Endothelial cell of umbilical vein (primary cell): Measurements from ENCODE around the gene CEBPG.

Source experiments
- GATA2 ChIP-seq: IDR thresholded peaks from 2 replicates; pipeline ENCODE4 v1.7.0; 2011; ENCODE audit warnings: low read depth, mild to moderate bottlenecking, moderate library complexity, mixed read lengths, low read length; ENCODE audit not compliant: insufficient read length, insufficient read depth
- JUN ChIP-seq: IDR thresholded peaks from 2 replicates; pipeline ENCODE4 v1.6.1; 2011; ENCODE audit warnings: borderline replicate concordance, low read depth; ENCODE audit not compliant: insufficient read length, insufficient read depth
- POLR2A ChIP-seq: IDR thresholded peaks from 2 replicates; pipeline ENCODE4 v1.6.1; 2012; ENCODE audit warnings: low read depth, mild to moderate bottlenecking, control low read depth, low read length
- POLR2AphosphoS5 ChIP-seq: IDR thresholded peaks from 2 replicates; pipeline ENCODE4 v1.6.1; 2012; ENCODE audit warnings: low read depth, mild to moderate bottlenecking, control low read depth, low read length, moderate library complexity; ENCODE audit not compliant: insufficient read depth
- TF ChIP-seq, protein P1 (sequence below): IDR thresholded peaks from 2 replicates; pipeline ENCODE4 v1.6.1; 2011; ENCODE audit not compliant: insufficient read depth, insufficient read length
- TF ChIP-seq, protein P2 (sequence below), 2 donors: IDR thresholded peaks; 1 replicate in 1 of 2; 2 replicates in 1 of 2; pipeline ENCODE4 v1.5.1; 2011; ENCODE audit warnings: low read length in 2 of 2, mild to moderate bottlenecking in 2 of 2, moderate library complexity in 2 of 2, control low read depth in 1 of 2, inconsistent platforms in 1 of 2, low read depth in 1 of 2; ENCODE audit not compliant: insufficient read depth in 1 of 2; ENCODE audit errors: extremely low read depth in 1 of 2

DNA sequence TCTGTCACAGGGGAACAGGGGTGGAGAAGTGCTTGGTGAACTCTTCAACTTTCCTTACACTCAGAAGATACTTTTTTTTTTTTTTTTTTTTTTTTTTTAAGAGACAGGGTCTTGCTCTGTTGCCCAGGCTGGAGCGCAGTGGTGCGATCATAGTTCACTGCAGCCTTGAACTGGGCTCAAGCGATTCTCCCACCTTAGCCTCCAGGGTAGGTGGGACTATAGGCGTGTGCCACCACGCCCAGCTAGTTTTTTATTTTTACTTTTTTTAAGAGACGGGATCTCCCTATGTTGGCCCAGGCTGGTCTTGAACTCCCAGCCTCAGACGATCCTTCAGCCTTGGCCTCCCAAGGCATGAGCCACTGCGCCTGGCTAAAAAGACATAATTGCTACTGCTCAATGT lies 11.5 kb downstream of the CEBPG start:
- TF ChIP-seq, protein P1, sequence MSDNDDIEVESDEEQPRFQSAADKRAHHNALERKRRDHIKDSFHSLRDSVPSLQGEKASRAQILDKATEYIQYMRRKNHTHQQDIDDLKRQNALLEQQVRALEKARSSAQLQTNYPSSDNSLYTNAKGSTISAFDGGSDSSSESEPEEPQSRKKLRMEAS, result no peak
- TF ChIP-seq, protein P2, sequence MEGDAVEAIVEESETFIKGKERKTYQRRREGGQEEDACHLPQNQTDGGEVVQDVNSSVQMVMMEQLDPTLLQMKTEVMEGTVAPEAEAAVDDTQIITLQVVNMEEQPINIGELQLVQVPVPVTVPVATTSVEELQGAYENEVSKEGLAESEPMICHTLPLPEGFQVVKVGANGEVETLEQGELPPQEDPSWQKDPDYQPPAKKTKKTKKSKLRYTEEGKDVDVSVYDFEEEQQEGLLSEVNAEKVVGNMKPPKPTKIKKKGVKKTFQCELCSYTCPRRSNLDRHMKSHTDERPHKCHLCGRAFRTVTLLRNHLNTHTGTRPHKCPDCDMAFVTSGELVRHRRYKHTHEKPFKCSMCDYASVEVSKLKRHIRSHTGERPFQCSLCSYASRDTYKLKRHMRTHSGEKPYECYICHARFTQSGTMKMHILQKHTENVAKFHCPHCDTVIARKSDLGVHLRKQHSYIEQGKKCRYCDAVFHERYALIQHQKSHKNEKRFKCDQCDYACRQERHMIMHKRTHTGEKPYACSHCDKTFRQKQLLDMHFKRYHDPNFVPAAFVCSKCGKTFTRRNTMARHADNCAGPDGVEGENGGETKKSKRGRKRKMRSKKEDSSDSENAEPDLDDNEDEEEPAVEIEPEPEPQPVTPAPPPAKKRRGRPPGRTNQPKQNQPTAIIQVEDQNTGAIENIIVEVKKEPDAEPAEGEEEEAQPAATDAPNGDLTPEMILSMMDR (IDR thresholded peaks at IDR 0.05; ENCODE audit: extremely low read depth in 1 of 2, insufficient read depth in 1 of 2, low read depth in 1 of 2, low read length in 2 of 2), result no peak
- no peak for TF ChIP-seq POLR2AphosphoS5
- TF ChIP-seq POLR2A, result no peak
- TF ChIP-seq GATA2, result no peak
- no peak for TF ChIP-seq JUN
